Esophagus muscularis mucosa (tissue), 3 donors: ENCODE data around the gene EGFL7.
"Not testable (repeated sequence)": the region's sequence is repeated elsewhere in the genome, so short reads cannot be mapped to it uniquely, and the experiment has no call there.

Experiments used
- POLR2AphosphoS5 ChIP-seq, 2 donors: sonication (generic); formaldehyde crosslinking; IDR thresholded peaks; one replicate each; pipeline ENCODE4 v1.6.1; 2017; ENCODE audit warnings: antibody characterized with exemption in 2 of 2
- TF ChIP-seq, protein P1 (sequence below), 3 experiments: fragments of 200-600 bp in 2 of 3; fragments of 450-650 bp in 1 of 3; sonication (generic) in 2 of 3; IDR thresholded peaks; one replicate each; pipeline ENCODE4 v1.5.1; 2017 to 2019; ENCODE audit warnings: antibody characterized with exemption in 3 of 3, mild to moderate bottlenecking in 2 of 3, moderate library complexity in 1 of 3

DNA sequence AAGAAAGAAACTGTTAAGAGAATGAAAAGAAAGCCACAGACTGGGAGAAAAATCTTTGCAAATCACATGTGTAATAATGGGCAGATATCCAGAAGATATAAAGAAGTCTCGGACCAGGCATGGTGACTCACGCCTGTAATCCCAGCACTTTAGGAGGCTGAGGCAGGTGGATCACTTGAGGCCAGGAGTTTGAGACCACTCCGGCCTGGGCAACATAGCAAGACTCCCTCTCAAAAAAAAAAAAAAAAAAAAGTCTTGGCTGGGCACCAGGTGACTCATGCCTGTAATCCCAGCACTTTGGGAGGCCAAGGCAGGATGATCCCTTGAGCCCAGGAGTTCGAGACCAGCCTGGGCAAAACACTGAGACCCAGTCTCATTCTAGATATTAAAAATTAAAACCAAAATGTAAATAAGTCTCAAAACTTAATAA lies 48.5 kb downstream of the EGFL7 start:
- TF ChIP-seq, protein P1, sequence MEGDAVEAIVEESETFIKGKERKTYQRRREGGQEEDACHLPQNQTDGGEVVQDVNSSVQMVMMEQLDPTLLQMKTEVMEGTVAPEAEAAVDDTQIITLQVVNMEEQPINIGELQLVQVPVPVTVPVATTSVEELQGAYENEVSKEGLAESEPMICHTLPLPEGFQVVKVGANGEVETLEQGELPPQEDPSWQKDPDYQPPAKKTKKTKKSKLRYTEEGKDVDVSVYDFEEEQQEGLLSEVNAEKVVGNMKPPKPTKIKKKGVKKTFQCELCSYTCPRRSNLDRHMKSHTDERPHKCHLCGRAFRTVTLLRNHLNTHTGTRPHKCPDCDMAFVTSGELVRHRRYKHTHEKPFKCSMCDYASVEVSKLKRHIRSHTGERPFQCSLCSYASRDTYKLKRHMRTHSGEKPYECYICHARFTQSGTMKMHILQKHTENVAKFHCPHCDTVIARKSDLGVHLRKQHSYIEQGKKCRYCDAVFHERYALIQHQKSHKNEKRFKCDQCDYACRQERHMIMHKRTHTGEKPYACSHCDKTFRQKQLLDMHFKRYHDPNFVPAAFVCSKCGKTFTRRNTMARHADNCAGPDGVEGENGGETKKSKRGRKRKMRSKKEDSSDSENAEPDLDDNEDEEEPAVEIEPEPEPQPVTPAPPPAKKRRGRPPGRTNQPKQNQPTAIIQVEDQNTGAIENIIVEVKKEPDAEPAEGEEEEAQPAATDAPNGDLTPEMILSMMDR (IDR thresholded peaks at IDR 0.05) = not testable (repeated sequence)
- not testable (repeated sequence) for TF ChIP-seq POLR2AphosphoS5 (IDR thresholded peaks at IDR 0.05)
